ENCODE measurements around the gene SNX1.
"Not testable (repeated sequence)": the region's sequence is repeated elsewhere in the genome, so short reads cannot be mapped to it uniquely, and the experiment has no call there.

The SNX1 gene, protein sequence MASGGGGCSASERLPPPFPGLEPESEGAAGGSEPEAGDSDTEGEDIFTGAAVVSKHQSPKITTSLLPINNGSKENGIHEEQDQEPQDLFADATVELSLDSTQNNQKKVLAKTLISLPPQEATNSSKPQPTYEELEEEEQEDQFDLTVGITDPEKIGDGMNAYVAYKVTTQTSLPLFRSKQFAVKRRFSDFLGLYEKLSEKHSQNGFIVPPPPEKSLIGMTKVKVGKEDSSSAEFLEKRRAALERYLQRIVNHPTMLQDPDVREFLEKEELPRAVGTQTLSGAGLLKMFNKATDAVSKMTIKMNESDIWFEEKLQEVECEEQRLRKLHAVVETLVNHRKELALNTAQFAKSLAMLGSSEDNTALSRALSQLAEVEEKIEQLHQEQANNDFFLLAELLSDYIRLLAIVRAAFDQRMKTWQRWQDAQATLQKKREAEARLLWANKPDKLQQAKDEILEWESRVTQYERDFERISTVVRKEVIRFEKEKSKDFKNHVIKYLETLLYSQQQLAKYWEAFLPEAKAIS

DNA sequence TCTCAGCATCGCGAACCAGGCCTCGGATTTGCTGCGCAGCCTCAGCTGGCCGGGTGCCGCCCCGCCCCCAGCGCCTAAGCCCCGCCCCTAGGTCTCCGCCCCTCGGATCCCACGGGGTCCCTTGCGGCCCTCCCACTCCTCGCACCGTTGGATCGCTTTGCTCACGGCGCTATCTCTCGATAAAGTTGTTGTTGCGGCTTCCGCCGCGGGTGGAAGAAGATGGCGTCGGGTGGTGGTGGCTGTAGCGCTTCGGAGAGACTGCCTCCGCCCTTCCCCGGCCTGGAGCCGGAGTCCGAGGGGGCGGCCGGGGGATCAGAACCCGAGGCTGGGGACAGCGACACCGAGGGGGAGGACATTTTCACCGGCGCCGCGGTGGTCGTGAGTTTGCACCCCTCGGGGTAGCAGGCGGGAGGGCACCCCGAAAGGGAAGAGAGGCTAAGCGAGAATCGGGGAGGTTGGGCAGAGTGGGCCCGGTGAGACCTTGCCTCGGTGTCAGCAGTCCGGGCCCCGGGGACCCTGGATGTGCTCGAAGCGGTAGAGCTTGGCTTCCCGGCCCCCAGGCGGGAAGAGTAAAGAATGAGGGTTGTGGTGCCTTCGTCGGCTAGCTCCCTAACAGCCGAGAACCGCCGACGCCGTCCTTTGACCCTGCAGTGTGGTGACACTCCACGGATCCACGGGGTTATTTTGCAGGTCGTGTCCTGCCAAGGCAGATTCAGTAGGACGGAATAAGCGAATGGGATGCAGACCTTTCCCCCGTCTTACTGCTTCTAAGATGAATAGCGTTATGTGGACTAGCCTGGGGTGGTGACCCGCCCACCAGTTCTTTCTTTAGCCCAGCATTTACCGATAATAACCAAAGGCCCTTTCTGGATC lies at the start of gene SNX1:
Gene SNX1 (plus strand): TSS at position 188 of the 873 bp plus-strand sequence. CDS start 32 bp downstream, at position 220.
- H3K4me1 Mint-ChIP-seq = peaks cover 75% of the 10 kb centered on the region
- peak within 1 kb of the TSS; percentile 99 for H3K4me3 Mint-ChIP-seq
- peaks cover 14% of the 10 kb centered on the region for H3K36me3 Mint-ChIP-seq
- DNase-seq (ENCODE audit: low spot score in 2 of 2) = peak; percentile 89 to 96
- no peaks in the 10 kb centered on the region for H3K9me3 Mint-ChIP-seq
- peak within 1 kb of the TSS; percentile 97 for H3K27ac Mint-ChIP-seq
- ATAC-seq = peak; percentile 74

DNA sequence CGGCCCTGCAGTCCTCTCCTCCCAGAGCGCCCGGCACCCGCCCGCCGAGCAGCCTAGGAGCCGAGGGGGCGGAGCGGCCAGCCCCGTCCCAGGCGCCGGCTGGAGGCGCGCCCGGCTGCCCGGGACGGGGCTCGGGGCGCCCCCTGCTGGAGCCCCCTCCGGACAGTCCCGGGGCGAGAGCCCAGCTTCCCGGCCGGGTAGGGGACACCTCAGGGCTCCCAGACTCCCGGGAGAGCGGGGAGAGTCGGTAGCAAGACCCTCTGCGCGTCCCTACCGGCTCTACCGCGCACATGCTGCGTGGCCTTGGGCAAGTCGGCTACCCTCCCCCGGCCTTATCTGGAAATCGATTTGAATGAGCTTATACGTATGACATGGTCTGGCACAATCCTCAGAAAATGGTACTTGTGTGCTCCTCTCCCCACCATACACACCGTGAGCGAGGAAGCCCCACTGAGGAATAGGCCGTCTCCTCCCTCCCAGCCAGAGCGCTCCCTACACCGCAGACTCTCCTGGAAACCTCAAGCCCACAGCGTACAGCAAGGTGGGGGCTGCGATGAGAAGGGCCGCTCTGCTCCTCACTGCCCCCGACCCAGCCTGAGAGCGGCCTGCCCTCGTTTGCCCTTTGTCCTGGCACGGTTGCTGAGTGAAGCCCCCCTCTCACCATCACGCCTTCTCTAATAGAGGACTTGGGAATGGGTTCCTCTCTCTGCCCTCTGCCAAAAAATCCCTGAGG lies 49.2 kb upstream of the SNX1 start, which contains the start of gene DAPK2:
Gene DAPK2 (minus strand): TSS at position 65 of the 733 bp plus-strand sequence. CDS start 6,224 bp downstream, outside the sequence.
- DNase-seq (ENCODE audit: low spot score in 2 of 2) (peak; percentile 77 to 83), ATAC-seq (peak; percentile 92)
- Mint-ChIP-seq H3K9me3 (no peaks in the 10 kb centered on the region), H3K4me3 (peak within 1 kb of the TSS; percentile 64), H3K4me1 (peaks cover 19% of the 10 kb centered on the region), H3K36me3 (no peaks in the 10 kb centered on the region), H3K27ac (peak within 1 kb of the TSS; percentile 21)

DNA sequence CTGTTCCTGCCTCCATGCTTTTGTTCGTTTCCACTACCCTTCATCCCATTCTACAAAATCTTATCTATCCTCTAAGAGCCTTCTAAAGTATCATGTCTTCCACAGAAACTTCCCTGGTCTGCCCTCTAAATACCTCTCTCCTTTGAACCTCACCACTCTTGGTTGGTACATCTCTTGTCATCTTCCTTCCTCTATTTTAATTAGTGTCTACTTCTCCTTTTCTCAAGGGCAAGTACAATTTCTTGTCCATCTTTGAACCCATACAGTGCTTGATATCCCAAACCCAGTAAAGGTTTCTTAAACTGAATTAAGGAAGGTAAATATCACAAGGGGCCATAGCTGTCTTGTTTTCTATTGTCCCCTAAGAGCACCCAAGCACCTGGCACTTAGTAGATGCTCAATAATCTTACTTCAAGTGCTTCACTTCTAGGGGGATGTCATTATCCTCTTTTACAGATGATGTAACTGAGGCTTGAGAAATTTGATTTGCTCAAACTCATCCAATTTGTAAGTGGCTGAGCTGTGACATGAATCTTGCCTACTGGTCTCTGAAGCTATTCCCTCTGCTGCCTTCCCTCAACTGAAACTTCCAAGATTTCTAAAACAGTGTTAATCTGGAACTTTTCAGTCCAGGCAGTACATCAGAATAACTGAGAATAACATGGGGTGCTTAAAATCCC lies 46.9 kb upstream of the SNX1 start:
- Mint-ChIP-seq H3K9me3 (no peaks in the 10 kb centered on the region), H3K4me3 (no peak overlapping the region), H3K4me1 (peaks cover 19% of the 10 kb centered on the region), H3K36me3 (no peaks in the 10 kb centered on the region), H3K27ac (no peak overlapping the region)
- DNase-seq (ENCODE audit: low spot score in 2 of 2) (no peak), ATAC-seq (no peak)

DNA sequence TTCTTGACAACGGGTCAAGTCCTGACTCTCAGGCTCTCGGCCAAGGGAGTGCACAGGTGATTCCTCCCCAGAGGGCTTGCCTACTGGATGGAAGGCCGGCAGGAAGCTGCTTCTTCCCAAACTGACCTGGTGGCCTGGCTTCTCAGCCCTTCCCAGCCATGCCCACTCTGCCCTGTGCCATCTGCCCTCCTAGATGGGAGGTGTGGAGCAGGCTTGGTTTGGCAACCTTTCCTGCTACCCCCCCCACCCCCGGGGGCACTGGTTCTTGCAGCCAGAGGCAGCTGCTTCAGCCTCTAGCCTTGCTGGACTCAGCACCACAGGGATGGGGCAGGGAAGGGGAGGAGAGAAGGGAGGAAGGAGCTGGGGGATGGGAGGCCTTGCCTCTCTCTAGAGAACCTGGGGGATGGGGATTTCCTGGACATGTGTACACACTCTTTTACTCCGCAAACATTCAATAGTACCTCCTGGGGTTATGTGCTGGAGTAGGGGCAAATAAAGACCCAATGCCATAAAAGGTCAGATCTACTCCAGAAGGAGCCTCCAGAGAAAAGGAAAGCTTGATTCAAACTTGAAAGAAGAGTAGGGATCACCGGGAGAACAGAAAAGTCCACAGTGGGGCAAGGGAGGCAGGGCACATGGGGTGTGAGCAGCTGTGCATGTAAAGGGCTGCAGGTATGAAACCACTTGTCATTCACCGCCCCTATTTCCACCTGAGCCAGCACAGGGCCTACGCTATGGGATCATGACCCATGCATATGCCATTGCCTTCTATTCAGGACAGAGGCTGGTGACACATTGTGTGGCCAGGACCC lies 45.3 kb upstream of the SNX1 start:
- Mint-ChIP-seq H3K36me3 (no peaks in the 10 kb centered on the region), H3K27ac (no peak overlapping the region), H3K4me1 (peaks cover 8% of the 10 kb centered on the region), H3K9me3 (no peaks in the 10 kb centered on the region), H3K4me3 (no peak overlapping the region)
- no peak for DNase-seq (ENCODE audit: low spot score in 2 of 2)
- no peak for ATAC-seq

DNA sequence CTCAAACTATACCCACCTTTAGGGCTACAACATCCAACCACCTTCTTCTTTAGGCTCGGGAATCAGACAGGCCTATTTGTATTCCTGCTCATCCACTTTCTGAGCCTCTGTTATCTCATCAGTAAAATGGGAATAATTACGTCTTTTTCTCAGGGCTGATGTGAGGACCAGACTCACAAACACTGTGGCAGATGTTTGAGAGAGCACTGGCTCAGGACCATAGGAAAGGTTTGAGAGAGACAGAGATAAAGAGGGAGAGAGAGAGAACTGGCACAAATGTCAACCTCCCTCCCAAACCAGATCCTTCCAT lies 44.7 kb upstream of the SNX1 start:
- peaks cover 6% of the 10 kb centered on the region for H3K4me1 Mint-ChIP-seq
- H3K4me3 Mint-ChIP-seq = no peak overlapping the region
- H3K9me3 Mint-ChIP-seq = no peaks in the 10 kb centered on the region
- no peak for ATAC-seq
- DNase-seq (ENCODE audit: low spot score in 2 of 2) = no peak
- H3K36me3 Mint-ChIP-seq = no peaks in the 10 kb centered on the region
- H3K27ac Mint-ChIP-seq = no peak overlapping the region

DNA sequence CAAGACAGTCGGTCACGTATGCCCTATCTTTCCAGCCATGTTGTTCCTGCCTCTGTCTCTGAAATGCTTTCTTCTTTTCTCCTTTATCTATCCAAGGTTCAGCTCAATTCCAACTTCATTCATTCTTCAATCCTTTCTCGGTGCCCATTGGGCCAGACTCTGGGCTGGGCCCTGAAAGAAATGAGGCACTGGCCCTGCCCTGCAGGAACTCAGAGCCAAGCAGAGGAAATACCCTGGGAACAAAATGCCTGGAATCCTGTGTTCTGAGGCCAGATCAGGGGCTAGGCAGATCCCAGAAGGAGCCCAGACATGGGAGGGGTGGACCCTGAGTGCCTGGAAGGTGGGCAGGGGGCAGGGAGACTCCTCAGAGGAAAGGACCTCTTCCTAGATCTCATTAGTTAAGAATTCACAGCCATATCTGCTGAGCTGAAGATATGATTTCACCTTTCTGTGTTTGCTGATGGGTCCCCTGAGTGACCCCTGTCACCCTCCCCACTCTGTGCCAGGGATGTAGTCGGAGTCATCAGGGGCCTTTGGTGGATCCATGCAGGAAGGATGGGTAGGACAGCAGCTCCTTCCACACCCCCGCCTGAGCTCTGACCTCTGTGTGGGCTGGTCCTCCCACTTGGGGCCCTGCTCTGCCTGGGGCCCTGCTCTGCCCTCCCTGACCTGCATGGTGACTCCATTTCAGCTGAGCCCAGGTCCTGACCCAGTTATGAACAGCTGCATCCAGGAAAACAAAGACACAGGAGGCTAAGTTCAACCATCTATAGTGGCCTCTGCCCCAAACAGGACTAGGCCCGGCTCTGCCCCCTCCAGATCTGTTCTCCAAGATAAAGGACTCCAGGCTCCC lies 44.1 kb upstream of the SNX1 start:
- H3K27ac Mint-ChIP-seq = no peak overlapping the region
- peaks cover 3% of the 10 kb centered on the region for H3K4me1 Mint-ChIP-seq
- no peaks in the 10 kb centered on the region for H3K9me3 Mint-ChIP-seq
- no peak for DNase-seq (ENCODE audit: low spot score in 2 of 2)
- no peak overlapping the region for H3K4me3 Mint-ChIP-seq
- no peaks in the 10 kb centered on the region for H3K36me3 Mint-ChIP-seq
- ATAC-seq = no peak

DNA sequence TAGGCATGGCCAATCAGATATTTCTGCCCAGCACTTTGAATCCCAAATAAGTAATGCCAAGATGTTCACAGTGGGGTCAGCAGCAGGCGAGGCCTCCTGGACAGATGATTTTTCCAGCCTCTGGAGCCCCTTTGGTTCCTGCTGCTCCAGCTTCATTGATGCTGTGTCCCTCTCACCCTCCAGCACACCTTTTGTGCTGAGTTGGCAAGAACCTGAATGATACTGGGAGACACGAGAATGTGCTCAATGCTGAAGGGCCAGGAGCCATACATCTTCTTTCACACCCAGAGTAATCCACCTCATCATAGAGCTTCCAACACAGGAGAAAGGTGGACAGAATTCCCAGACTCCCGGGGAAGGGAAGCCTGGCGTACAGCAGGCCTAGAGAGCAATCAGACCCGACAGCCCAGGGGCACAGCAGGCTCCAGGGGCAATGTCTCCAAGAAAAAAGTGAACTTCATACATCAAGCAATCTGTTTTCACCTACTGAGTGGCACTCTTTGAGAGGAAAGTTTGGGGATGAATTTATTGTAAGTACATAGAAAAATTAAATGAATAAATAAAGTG lies 42.8 kb upstream of the SNX1 start:
- no peak for DNase-seq (ENCODE audit: low spot score in 2 of 2)
- Mint-ChIP-seq H3K4me1 (no peaks in the 10 kb centered on the region), H3K36me3 (no peaks in the 10 kb centered on the region), H3K4me3 (no peak overlapping the region), H3K27ac (no peak overlapping the region), H3K9me3 (no peaks in the 10 kb centered on the region)
- no peak for ATAC-seq

DNA sequence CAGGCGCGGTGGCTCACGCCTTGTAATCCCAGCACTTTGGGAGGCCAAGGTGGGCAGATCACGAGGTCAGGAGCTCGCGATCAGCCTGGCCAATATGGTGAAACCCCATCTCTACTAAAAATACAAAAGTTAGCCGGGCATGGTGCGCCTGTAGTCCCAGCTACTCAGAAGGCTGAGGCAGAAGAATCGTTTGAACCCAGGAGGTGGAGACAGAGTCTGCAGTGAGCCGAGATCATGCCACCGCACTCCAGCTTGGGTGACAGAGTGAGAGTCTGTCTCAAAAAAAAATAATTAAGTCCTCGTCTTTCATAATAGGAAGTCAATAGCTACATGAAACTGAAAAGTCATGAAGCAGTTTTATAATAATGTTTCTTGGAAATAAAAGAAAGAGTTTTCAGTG lies 42.1 kb upstream of the SNX1 start:
- not testable (repeated sequence) for DNase-seq (ENCODE audit: low spot score in 2 of 2); H3K27ac Mint-ChIP-seq; ATAC-seq; H3K36me3 Mint-ChIP-seq; H3K4me3 Mint-ChIP-seq; H3K9me3 Mint-ChIP-seq; H3K4me1 Mint-ChIP-seq

DNA sequence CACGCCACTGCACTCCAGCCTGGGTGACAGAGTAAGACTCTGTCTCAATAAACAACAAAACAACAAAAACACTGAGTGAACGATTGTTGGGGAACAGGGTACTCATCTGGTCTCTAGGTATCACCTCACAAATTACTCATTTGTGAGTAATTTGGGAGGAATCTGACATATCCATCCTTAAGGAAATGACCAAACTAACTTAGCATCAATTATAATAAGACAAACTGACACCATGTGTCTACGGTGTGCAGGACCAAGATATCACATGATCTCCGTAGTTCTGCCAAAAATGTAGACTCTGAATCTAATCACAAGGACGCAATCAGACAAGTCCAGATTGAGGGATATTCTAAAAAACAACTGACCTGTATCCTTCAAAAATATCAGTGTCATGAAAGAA lies 37.5 kb upstream of the SNX1 start:
- Mint-ChIP-seq H3K4me3 (no peak overlapping the region), H3K4me1 (no peaks in the 10 kb centered on the region), H3K9me3 (no peaks in the 10 kb centered on the region), H3K27ac (no peak overlapping the region), H3K36me3 (no peaks in the 10 kb centered on the region)
- no peak for ATAC-seq
- no peak for DNase-seq (ENCODE audit: low spot score in 2 of 2)

DNA sequence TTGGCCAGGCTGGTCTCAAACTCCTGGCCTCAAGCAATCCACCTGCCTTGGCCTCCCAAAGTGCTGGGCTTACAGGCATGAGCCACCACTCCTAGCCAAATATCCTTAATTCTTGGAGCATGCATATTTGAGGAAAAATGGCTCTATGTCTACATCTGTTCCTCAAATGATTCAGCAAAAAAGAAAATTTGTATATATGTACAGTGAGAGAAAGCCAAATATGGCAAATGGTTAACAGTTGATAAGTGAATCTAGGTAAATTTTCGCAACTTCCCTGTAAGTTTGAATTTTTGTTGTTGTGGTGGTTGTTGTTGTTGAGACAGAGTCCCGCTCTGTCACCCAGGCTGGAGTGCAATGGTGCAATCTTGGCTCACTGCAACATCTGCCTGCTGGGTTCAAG lies 36.7 kb upstream of the SNX1 start:
- H3K4me3 Mint-ChIP-seq; H3K9me3 Mint-ChIP-seq; H3K27ac Mint-ChIP-seq; ATAC-seq; DNase-seq (ENCODE audit: low spot score in 2 of 2); H3K36me3 Mint-ChIP-seq; H3K4me1 Mint-ChIP-seq: not testable (repeated sequence)

DNA sequence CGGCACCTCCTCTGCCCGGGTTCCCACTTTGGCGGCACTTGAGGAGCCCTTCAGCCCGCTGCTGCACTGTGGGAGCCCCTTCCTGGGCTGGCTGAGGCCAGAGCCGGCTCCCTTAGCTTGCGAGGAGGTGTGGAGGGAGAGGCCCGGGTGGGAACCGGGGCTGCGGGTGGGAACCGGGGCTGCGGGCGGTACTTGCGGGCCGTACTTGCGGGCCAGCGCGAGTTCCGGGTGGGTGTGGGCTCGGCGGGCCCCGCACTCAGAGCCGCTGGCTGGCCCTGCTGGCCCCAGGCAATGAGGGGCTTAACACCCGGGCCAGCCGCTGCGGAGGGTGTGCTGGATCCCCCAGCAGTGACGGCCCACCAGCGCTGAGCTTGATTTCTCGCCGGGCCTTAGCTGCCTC lies 35.1 kb upstream of the SNX1 start:
- DNase-seq (ENCODE audit: low spot score in 2 of 2) = no peak
- H3K4me1 Mint-ChIP-seq = no peaks in the 10 kb centered on the region

DNA sequence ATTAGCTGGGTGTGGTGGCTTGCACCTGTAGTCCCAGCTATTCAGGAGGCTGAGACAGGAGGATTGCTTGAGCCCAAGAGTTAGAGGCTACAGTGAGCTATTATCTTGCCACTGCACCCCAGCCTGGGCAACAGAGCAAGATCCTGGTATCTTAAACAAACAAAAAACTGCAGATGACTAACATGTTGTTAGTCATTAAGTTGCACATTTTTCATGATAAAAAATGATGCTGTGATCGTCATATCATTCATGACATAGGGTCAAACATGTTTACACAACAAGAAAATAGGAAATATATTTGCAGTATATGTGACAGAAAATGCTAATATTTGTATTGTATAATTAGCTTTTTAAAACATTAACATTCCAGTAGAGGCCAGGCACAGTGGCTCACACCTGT lies 29.3 kb upstream of the SNX1 start:
- Mint-ChIP-seq H3K9me3 (no peaks in the 10 kb centered on the region), H3K27ac (no peak overlapping the region), H3K36me3 (no peaks in the 10 kb centered on the region), H3K4me3 (no peak overlapping the region), H3K4me1 (peaks cover 10% of the 10 kb centered on the region)
- ATAC-seq (no peak), DNase-seq (ENCODE audit: low spot score in 2 of 2) (no peak)

More for the DNA sequence above, 35.1 kb upstream of the SNX1 start:
- H3K36me3 Mint-ChIP-seq = no peaks in the 10 kb centered on the region
- no peak for ATAC-seq
- H3K27ac Mint-ChIP-seq = no peak overlapping the region
- no peaks in the 10 kb centered on the region for H3K9me3 Mint-ChIP-seq
- no peak overlapping the region for H3K4me3 Mint-ChIP-seq

DNA sequence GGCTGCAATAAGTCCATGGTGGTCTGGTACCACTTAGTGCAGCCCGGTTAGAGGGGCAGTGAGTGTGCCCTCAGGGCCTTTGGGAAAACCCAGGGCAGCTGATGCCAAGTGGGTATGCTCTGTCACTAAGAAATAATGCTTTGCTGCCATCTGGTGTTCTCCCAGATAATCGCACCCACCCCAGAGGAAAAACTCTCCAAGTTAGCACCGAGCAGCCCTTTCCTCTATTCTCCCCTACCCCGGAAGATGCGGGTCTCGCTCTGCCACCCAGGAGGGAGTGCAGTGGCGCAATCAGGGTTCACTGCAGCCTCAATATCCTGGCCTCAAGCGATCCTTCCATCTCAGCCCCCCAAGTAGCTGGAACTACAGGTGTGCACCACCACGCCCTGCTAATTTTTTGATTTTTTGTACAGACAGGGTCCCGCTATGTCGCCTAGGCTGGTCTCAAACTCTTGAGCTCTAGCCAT lies 28.2 kb upstream of the SNX1 start:
- DNase-seq (ENCODE audit: low spot score in 2 of 2) = peak; percentile 63 to 88
- Mint-ChIP-seq H3K27ac (no peak overlapping the region), H3K4me1 (peaks cover 10% of the 10 kb centered on the region), H3K4me3 (no peak overlapping the region), H3K9me3 (no peaks in the 10 kb centered on the region), H3K36me3 (peaks cover 9% of the 10 kb centered on the region)
- ATAC-seq = peak; percentile 86
